GM23248 (cell line): ENCODE measurements around the gene DDAH1. TPM values are rescaled to one million over a fixed set of nuclear protein-coding genes. Genes with fewer than 3 reads are reported as not detected.
A peak's percentile ranks its signal among the peaks of the same experiment; 100 is the strongest.

Source experiments
- DNase-seq: peaks from one replicate; pipeline ENCODE4 v3.0.0-alpha.2; 2015
- H2AFZ ChIP-seq: fragments of 200-600 bp; sonication (generic); 2 replicates; pipeline ENCODE4 v1.6.1; 2016; ENCODE audit warnings: antibody characterized with exemption
- H3F3A ChIP-seq: fragments of 200-600 bp; sonication (generic); 2 replicates; pipeline ENCODE4 v1.6.1; 2016; ENCODE audit warnings: mild to moderate bottlenecking, antibody characterized with exemption, mixed run types; ENCODE audit not compliant: insufficient read depth
- H3K27ac ChIP-seq: fragments of 200-600 bp; sonication (generic); 2 replicates; pipeline ENCODE4 v1.5.1; 2016; ENCODE audit warnings: mild to moderate bottlenecking
- H3K27me3 ChIP-seq: fragments of 200-600 bp; sonication (generic); replicated peaks from 2 replicates; pipeline ENCODE4 v1.6.1; 2016; ENCODE audit warnings: mild to moderate bottlenecking; ENCODE audit not compliant: insufficient read depth
- H3K36me3 ChIP-seq: fragments of 200-600 bp; sonication (generic); 2 replicates; pipeline ENCODE4 v1.6.1; 2016; ENCODE audit warnings: low read depth, mild to moderate bottlenecking
- H3K4me1 ChIP-seq: fragments of 200-600 bp; sonication (generic); 2 replicates; pipeline ENCODE4 v1.6.1; 2016; ENCODE audit warnings: mild to moderate bottlenecking; ENCODE audit not compliant: insufficient read depth
- H3K4me2 ChIP-seq: fragments of 200-600 bp; sonication (generic); one replicate; pipeline ENCODE4 v1.6.1; 2016; ENCODE audit warnings: mild to moderate bottlenecking; ENCODE audit not compliant: unreplicated experiment
- H3K4me3 ChIP-seq: fragments of 200-600 bp; sonication (generic); 2 replicates; pipeline ENCODE4 v1.5.1; 2016; ENCODE audit warnings: mild to moderate bottlenecking
- H3K79me2 ChIP-seq: fragments of 200-600 bp; sonication (generic); 2 replicates; pipeline ENCODE4 v1.6.1; 2016; ENCODE audit warnings: mild to moderate bottlenecking; ENCODE audit not compliant: insufficient read depth
- H3K9ac ChIP-seq: fragments of 200-600 bp; sonication (generic); 2 replicates; pipeline ENCODE4 v1.6.1; 2016; ENCODE audit warnings: mild to moderate bottlenecking
- H3K9me2 ChIP-seq: fragments of 200-600 bp; sonication (generic); 2 replicates; pipeline ENCODE4 v1.6.1; 2016; ENCODE audit warnings: mixed run types, mild to moderate bottlenecking, moderate library complexity; ENCODE audit not compliant: insufficient read depth
- H3K9me3 ChIP-seq: fragments of 200-600 bp; sonication (generic); one replicate; pipeline ENCODE4 v1.6.1; 2017; ENCODE audit warnings: low read depth
- H4K20me1 ChIP-seq: fragments of 200-600 bp; sonication (generic); 2 replicates; pipeline ENCODE4 v1.6.0; 2016; ENCODE audit not compliant: insufficient read depth
- EZH2 ChIP-seq: fragments of 200-600 bp; sonication (generic); IDR thresholded peaks from 2 replicates; pipeline ENCODE4 v1.6.1; 2018; ENCODE audit warnings: antibody characterized with exemption, mild to moderate bottlenecking; ENCODE audit not compliant: insufficient read depth, poor library complexity, severe bottlenecking
- EZH2phosphoT487 ChIP-seq: fragments of 200-600 bp; sonication (generic); IDR thresholded peaks from 2 replicates; pipeline ENCODE4 v1.6.1; 2018; ENCODE audit warnings: antibody characterized with exemption, moderate library complexity, mild to moderate bottlenecking, low read depth; ENCODE audit not compliant: insufficient read depth
- WGBS, 2 experiments: methylation state at CpG; one replicate each; pipeline ENCODE4 v1.1.6; 2015 to 2017; ENCODE audit warnings: low lambda C conversion rate in 2 of 2, low coverage in 1 of 2; ENCODE audit errors: missing lambda C conversion rate in 2 of 2; 5-methylcytosine and 5-hydroxymethylcytosine counted together
- in situ Hi-C: fragments of 300-500 bp; cut with MboI; formaldehyde crosslinking; loops from 2 replicates; pipeline ENCODE4 v1.15.0; 2020
- polyA plus RNA-seq: library from polyadenylated mRNA; unstranded; fragments of >200 nt; fragmentation: Nextera tagmentation; extraction: Ambion mirVana; gene quantifications from 2 replicates; pipeline ENCODE4 v1.2.1, GENCODE V29; 2016
- total RNA-seq: library from RNA; depleted of rRNA; stranded (reverse); fragments of >200 nt; shearing (Covaris generic); gene quantifications from 2 replicates; pipeline ENCODE4 v1.2.3, GENCODE V29; 2014

Gene DDAH1
- total and polyA plus RNA-seq, 2 experiments from 2014 or later, result 168 to 238 TPM

DNA sequence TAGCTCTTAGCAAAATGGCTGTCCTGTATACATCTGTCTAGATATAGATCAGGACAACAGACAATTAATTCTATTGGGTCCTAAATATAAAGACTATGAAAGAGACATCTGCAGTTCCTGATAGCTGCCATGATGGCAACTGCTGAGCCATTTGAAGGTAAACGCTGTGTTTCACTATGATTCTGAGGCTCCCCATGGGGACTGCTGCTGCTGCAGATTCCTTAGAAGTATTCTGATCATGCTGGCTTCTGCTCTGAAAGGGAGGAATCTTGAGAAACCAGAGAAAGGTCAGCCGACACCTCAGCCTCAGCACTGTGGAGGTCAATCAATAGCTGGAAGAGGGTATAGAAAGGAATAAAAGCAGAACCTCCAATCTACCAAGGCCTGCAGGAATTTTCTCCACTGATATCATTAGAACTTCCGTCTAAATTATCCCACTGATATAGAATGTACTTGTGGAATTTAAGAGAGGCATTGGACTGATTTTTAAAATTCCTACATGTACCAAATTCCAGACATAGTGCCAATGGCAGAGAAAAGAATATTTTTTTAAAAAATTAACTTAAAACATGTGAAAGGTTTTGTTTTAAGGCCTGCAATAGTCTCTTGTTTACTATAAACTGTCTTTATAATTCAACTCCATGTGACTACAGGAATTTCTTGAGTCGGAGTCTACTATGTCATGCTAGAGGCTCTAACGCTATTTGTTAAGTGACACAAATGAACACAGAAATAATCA lies 53.2 kb downstream of the DDAH1 start:
- peaks cover 94% of the 10 kb centered on the region for H3K79me2 ChIP-seq
- H3K9me2 ChIP-seq, result no peaks in the 10 kb centered on the region
- peaks cover 79% of the 10 kb centered on the region for H3F3A ChIP-seq
- in situ Hi-C loops, result no loop called here
- H3K27me3 ChIP-seq, result no peaks in the 10 kb centered on the region
- H3K4me2 ChIP-seq, result peak overlapping the region; percentile 15
- no peak overlapping the region for H2AFZ ChIP-seq
- H3K27ac ChIP-seq, result peak overlapping the region; percentile 30
- H3K4me3 ChIP-seq, result no peak overlapping the region
- H3K4me1 ChIP-seq, result peaks cover 51% of the 10 kb centered on the region
- H3K9me3 ChIP-seq, result no peaks in the 10 kb centered on the region
- peak; percentile 35 for DNase-seq
- 37% methylated on average over 5 of the region's 5 CpGs for WGBS, 2 experiments
- TF ChIP-seq EZH2 (no peak), EZH2phosphoT487 (no peak)
- no peaks in the 10 kb centered on the region for H4K20me1 ChIP-seq
- H3K9ac ChIP-seq, result no peak overlapping the region
- no peaks in the 10 kb centered on the region; the same call in 1 of the 2 replicates for H3K36me3 ChIP-seq

DNA sequence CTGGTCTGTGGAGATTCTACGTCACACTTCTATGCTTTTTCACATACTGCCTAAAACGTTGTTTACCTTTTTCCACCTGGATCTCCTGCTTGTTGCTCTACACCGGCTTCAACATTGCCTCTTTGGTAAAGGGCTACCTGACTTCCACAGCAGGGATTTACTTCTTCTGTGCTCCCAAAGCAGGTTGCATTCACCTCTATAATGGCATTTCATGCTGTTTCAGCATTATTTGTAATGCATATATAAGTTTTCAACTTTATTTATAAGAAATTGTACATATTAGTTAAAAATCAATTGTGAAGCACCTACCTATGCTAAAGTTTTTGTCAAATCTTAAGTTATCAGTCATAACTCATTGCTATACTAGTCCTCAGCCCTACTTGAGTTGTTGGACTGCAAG lies 55.4 kb downstream of the DDAH1 start:
- no peak overlapping the region for H2AFZ ChIP-seq
- no peak overlapping the region for H3K4me2 ChIP-seq
- H3K4me3 ChIP-seq, result no peak overlapping the region
- TF ChIP-seq EZH2 (no peak), EZH2phosphoT487 (no peak)
- peaks cover 4% of the 10 kb centered on the region; the same call in 1 of the 2 replicates for H3K36me3 ChIP-seq
- H3K9ac ChIP-seq, result no peak overlapping the region
- 96 to 98% methylated on average over 3 of the region's 3 CpGs for WGBS, 2 experiments
- 0 out of 2 replicates have a peak overlapping the region, but pooled peaks have one; percentile 96 for H3K27ac ChIP-seq
- H3K4me1 ChIP-seq, result peaks cover 73% of the 10 kb centered on the region
- H3K79me2 ChIP-seq, result peaks cover 92% of the 10 kb centered on the region
- no peaks in the 10 kb centered on the region for H3K9me3 ChIP-seq
- in situ Hi-C loops, result no loop called here
- no peaks in the 10 kb centered on the region for H3K27me3 ChIP-seq
- no peak for DNase-seq
- no peaks in the 10 kb centered on the region for H3K9me2 ChIP-seq
- H3F3A ChIP-seq, result peaks cover 80% of the 10 kb centered on the region
- H4K20me1 ChIP-seq, result no peaks in the 10 kb centered on the region

DNA sequence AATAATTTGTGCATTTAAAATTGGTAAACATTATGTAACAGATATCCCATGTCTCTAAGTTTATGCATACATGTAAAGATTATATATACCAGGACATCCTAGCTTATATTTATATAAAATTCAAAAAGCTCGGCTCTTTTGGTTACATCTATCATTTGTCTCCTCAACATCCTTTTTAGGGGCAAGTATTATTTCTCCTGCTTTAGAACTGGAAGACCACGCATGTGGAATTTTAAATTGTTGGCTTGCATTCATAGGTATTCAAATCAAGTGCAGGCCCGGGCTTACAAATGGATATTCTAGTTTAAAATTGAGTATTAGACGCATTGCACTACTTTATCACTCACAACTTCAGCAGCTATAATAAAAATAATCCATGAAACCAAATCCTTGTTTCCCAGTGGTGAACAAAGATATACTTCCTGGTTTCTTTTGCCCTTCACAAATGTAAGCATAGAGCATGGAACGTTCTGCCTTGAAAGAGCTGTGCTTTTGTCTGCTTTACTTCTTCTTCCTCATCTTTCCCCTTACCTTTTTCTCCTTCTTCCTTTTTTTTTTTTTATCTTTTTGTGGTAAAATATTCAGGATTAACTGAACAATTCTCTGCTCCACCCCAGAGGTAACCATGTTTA lies 57.1 kb downstream of the DDAH1 start:
- no peak overlapping the region for H2AFZ ChIP-seq
- peaks cover 6% of the 10 kb centered on the region; the same call in 1 of the 2 replicates for H3K36me3 ChIP-seq
- H3K27ac ChIP-seq, result peak overlapping the region; percentile 96
- H3K9me2 ChIP-seq, result no peaks in the 10 kb centered on the region
- peak overlapping the region; percentile 78 for H3K9ac ChIP-seq
- no peak for TF ChIP-seq EZH2phosphoT487
- no peak for TF ChIP-seq EZH2
- WGBS, 2 experiments, result 68 to 73% methylated on average over 5 of the region's 5 CpGs
- H3K79me2 ChIP-seq, result peaks cover 91% of the 10 kb centered on the region
- in situ Hi-C loops, result no loop called here
- no peak for DNase-seq
- no peaks in the 10 kb centered on the region for H3K27me3 ChIP-seq
- H3F3A ChIP-seq, result peaks cover 75% of the 10 kb centered on the region
- H3K9me3 ChIP-seq, result no peaks in the 10 kb centered on the region
- H3K4me2 ChIP-seq, result peak overlapping the region; percentile 74
- no peaks in the 10 kb centered on the region for H4K20me1 ChIP-seq
- peak overlapping the region; percentile 45 for H3K4me3 ChIP-seq
- peaks cover 72% of the 10 kb centered on the region for H3K4me1 ChIP-seq

DNA sequence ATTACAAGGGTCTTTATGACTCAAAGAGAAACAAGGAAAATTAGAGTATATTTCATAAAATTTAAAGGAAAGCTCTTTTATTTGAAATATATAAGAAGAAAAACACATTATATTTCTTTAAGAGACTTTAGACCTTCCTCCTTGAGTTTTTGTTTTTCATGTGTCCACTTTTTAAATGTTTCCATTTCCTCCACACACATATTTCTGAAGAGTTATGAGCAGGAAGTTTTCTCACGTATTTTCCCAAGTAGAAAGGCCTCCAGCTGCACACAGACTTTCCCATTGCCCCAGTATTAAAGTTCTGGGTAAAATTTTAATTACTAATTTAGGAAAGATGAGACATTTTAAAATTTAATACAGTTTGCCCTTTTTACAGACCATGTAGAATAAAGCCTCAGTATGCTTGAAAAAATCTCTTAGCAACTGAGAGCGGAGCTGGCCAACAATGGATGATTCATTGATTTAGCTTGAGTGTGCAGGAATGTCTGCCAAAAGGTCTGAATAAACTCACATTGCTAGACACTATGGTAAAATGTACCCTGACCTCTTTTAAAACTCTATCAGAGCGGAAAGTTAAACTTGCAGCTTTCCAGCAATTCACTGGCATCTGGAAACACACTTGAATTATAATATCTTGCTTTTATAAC lies 57.9 kb downstream of the DDAH1 start:
- no peaks in the 10 kb centered on the region for H4K20me1 ChIP-seq
- in situ Hi-C loops, result no loop called here
- no peak overlapping the region for H2AFZ ChIP-seq
- TF ChIP-seq EZH2 (no peak), EZH2phosphoT487 (no peak)
- peak overlapping the region; percentile 45 for H3K4me3 ChIP-seq
- H3K9me2 ChIP-seq, result no peaks in the 10 kb centered on the region
- H3K9me3 ChIP-seq, result no peaks in the 10 kb centered on the region
- H3K9ac ChIP-seq, result peak overlapping the region; percentile 78
- peak; percentile 98 for DNase-seq
- peaks cover 64% of the 10 kb centered on the region for H3K4me1 ChIP-seq
- peak overlapping the region; percentile 96 for H3K27ac ChIP-seq
- peaks cover 91% of the 10 kb centered on the region for H3K79me2 ChIP-seq
- no peaks in the 10 kb centered on the region for H3K27me3 ChIP-seq
- peak overlapping the region; percentile 82 for H3K4me2 ChIP-seq
- peaks cover 6% of the 10 kb centered on the region; the same call in 1 of the 2 replicates for H3K36me3 ChIP-seq
- peaks cover 71% of the 10 kb centered on the region for H3F3A ChIP-seq
- WGBS, 2 experiments, result 2 to 3% methylated on average over 3 of the region's 3 CpGs
